ENCODE results near the gene EFHD2. TPM values are rescaled to one million over a fixed set of nuclear protein-coding genes. Genes with fewer than 3 reads are reported as not detected.

EFHD2 gene
- total RNA-seq, 2 donors from 2014 or later = 44.6 to 90.4 TPM

DNA sequence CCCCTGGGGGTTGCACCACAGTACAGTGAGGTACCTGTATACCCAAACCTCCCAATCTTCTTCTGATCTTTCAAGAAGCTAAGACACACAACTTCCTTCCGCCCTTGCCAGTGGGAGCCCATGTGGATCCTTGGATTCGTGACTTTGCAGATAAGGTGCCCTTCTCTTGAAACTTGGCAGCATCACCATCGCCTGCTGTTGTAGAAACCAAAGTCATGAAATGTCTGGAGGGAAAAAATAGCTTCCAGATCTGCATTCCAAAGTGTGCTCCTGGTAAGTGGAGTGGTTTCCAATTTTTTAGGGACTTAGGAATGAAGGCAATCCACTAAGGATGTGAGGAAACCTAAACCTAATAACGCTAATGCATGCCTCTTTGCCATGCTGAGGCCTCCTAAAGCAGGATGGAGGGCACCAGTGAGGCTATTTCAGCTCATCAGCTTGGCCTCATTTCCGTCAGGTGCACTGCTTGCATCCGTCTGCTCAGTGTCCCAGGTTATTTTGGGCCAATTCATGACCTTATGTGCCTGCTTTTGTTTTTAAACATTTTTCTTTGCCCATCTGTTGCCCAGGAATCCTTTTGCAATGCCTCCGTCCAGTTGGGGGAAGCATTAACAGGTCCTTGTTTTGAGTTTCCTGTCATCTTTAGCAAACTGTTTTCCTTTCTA is 8.2 kb upstream of the EFHD2 start:
- no peak overlapping the region for H3K27ac Mint-ChIP-seq
- no peaks in the 10 kb centered on the region for H3K4me1 Mint-ChIP-seq
- ATAC-seq (replicated peaks) = no peak
- H3K9me3 Mint-ChIP-seq = no peaks in the 10 kb centered on the region
- no peak overlapping the region for H3K4me3 Mint-ChIP-seq
- H3K36me3 Mint-ChIP-seq (ENCODE audit: low read depth) = no peaks in the 10 kb centered on the region
- no peaks in the 10 kb centered on the region for H3K27me3 Mint-ChIP-seq

DNA sequence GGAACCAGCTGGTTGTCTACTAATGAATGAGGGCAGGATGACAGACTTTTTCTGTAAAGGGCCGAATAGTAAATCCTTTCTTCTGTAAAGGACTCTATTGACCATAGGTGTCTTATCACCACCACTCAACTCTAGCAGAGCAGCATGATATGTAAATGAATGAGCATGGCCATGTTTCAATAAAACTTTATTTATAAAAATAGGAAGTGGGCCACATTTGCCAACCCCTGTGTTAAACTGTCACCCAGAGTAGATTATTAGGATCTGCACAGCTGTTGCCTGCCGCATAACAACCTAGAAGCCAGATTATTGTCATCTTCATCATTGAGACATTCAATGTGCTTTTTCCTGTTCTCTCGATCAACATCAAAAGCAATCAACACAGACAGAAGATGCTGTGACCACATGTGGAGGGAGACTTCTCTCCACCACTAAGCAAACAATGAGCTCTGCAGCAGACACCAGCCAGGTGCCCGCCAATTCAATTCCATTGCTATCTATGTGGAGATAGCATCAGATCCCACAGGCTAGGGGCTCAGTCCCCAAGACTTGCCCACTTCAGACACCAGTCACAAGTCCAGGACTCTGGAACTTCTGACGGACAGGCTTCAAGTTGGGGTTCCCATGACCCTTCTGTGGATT is 6.8 kb upstream of the EFHD2 start:
- no peak overlapping the region for H3K4me3 Mint-ChIP-seq
- no peaks in the 10 kb centered on the region for H3K27me3 Mint-ChIP-seq
- ATAC-seq (replicated peaks) = no peak
- no peaks in the 10 kb centered on the region for H3K36me3 Mint-ChIP-seq (ENCODE audit: low read depth)
- no peaks in the 10 kb centered on the region for H3K4me1 Mint-ChIP-seq
- no peak overlapping the region for H3K27ac Mint-ChIP-seq
- H3K9me3 Mint-ChIP-seq = no peaks in the 10 kb centered on the region

DNA sequence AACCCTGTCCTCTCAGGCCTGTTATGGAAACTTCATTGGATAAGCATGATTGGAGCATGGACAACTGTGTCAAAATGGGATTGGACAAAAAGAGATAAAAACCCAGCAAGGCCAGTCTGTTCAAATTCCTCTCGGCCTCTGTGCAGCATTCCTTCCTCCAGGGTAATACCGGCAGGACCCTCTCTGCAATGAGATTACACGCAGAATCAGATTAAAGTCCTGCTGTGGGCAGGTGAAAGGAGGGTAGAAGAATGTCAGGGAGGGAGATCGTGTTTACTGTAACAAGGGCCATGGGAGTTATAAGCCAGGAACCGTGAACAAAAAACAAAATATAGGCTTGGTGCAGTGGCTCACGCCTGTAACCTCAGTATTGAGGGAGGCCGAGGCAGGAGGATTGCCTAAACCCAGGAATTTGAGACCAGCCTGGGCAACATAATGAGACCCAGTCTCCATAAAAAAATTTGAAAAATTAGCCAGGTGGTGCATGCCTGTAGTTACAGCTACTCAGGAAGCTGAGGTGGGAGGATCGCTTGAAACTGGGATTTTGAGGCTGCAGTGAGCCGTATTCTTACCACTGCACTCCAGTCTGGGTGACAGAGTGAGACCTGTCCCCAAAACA is 5.6 kb upstream of the EFHD2 start:
- Mint-ChIP-seq H3K4me3 (no peak overlapping the region), H3K36me3 (ENCODE audit: low read depth) (no peaks in the 10 kb centered on the region), H3K4me1 (no peaks in the 10 kb centered on the region), H3K27me3 (no peaks in the 10 kb centered on the region), H3K9me3 (no peaks in the 10 kb centered on the region), H3K27ac (no peak overlapping the region)
- ATAC-seq (replicated peaks) = no peak

DNA sequence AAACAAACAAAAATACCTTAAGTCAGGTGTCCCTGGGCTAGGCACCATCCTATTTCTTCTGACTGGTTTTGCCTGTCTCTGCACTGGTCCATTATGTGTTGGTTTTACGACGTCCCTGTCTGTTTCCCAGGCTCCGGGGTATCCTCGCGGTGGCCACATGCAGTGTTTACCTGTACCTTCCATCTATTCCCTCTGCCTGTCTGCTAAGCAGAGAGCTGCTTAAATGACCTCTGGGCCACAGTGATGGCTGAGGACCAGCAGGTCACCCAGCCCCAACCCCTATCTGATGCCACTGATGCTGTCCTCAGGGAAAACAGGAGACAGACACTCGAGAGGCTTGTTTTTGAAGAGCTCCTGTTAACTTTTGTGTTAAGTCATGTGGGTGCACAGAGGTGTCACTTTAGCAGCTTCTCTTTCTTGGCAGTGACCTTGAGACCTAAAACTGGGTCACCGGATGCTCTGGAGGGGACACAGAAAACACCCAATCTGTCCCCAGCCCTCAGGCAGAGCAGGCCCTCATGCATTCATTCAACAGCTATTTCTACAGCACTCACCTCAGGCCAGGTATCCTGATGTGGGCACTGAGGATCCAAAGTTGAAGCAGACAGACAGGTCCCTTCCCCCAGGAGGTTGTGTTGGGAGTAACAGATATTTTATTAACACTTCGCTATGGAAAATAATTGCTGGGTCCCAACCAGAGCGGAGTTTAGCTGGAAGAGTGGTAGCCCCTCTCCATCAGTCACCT is 4.4 kb upstream of the EFHD2 start:
- Mint-ChIP-seq H3K27ac (no peak overlapping the region), H3K9me3 (no peaks in the 10 kb centered on the region), H3K36me3 (ENCODE audit: low read depth) (no peaks in the 10 kb centered on the region), H3K27me3 (no peaks in the 10 kb centered on the region), H3K4me3 (no peak overlapping the region), H3K4me1 (no peaks in the 10 kb centered on the region)
- ATAC-seq (replicated peaks) = no peak

DNA sequence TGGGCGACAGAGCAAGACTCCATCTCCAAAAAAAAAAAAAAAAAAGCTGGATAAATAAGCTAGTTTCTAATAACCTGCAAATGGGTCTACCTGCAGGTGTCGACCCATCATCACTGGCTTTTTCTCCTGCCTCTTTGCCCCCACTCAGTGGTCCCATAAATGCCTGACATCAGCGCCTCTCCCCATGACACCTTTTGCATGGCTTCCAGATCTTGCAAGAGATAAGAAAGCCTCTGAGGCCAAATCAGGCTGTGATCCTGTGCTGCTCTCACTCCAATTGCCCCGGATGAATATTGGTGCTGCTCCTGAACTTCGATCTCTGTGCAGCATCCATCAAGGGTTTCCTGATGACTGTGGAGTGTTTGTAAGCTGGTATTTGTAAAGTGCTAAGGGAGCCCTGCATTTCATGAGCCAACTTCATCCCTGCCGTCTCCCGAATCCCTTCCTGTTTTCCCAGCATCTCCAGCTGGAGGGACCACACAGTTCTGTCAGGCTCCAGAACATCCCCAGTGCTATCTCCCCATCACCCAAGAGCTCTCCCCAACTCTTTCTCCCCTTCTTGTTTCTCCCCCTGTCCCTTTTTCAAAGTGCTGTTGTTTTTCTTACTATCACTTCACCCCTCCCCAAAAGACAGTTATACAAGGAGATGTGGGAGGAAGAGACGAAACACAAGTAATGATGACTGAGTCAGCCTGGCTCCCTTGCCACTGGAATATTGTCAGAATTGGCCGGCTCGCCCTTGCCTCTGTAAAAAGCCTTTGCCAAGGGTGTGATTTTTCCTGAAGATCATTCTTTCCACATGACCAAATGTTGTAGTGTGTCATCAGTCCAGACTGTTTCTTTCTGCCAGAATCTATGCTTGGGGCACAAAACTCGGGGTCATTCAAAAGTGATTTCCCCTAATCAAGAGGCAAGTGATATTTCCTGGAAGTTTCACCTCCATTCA is 2.8 kb upstream of the EFHD2 start:
- H3K9me3 Mint-ChIP-seq = no peaks in the 10 kb centered on the region

DNA sequence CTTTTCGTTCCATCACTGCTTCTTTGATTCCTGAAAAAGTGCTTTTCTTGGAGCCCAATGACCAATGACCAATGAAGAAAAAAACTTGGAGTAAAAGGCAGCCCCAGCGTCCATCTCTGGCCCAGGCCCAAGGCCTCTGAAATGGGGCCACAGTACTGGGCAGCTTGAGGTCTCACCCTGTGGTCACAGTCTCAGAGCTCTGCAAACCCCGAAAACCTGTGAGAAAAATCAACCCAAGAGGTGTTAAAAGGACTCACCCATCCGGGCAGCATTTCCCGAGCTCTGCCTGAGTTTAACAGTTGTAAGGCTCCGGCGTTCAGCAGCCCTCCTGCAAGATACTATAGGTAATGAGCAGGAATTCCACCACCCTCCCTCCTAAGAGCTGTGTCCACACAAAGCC is 2.1 kb upstream of the EFHD2 start:
- no peaks in the 10 kb centered on the region for H3K9me3 Mint-ChIP-seq
- H3K27me3 Mint-ChIP-seq = no peaks in the 10 kb centered on the region
- no peak for ATAC-seq (replicated peaks)
- peaks cover 13% of the 10 kb centered on the region for H3K4me1 Mint-ChIP-seq
- peaks cover 17% of the 10 kb centered on the region for H3K36me3 Mint-ChIP-seq (ENCODE audit: low read depth)
- H3K27ac Mint-ChIP-seq = no peak overlapping the region
- H3K4me3 Mint-ChIP-seq = no peak overlapping the region

More for the DNA sequence above, 2.8 kb upstream of the EFHD2 start:
- Mint-ChIP-seq H3K4me1 (peaks cover 6% of the 10 kb centered on the region), H3K36me3 (ENCODE audit: low read depth) (peaks cover 10% of the 10 kb centered on the region), H3K27ac (no peak overlapping the region), H3K27me3 (no peaks in the 10 kb centered on the region), H3K4me3 (no peak overlapping the region)
- no peak for ATAC-seq (replicated peaks)

DNA sequence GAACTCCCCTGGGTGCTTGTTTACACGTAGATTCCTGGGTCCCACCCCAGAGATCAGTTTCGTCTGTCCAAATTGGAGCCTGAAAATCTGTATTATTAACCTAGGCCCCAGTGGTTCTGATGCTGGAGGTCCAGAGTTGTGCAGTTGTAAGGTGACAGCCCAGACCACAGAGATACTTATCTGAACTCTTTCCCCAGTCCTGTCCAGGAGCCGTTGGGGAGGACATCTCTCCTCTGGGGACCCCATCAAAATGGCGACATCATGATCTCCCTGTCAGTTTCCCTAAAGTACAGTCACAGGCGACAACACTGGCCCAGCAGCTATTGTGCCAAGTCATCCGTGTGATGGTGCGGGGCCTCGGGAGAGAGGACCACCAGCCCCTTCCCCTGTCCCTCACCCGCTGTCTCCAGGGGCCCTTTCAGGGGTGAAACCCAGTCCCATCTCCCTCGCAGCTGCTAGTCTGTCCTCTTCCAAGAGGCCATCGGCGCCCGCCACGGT is 749 bp upstream of the EFHD2 start:
- H3K9me3 Mint-ChIP-seq = no peaks in the 10 kb centered on the region
- no peak for ATAC-seq (replicated peaks)
- H3K4me1 Mint-ChIP-seq = peaks cover 15% of the 10 kb centered on the region
- peak overlapping the region; percentile 73 for H3K27ac Mint-ChIP-seq
- peaks cover 17% of the 10 kb centered on the region for H3K36me3 Mint-ChIP-seq (ENCODE audit: low read depth)
- peak overlapping the region; percentile 95 for H3K4me3 Mint-ChIP-seq
- H3K27me3 Mint-ChIP-seq = no peaks in the 10 kb centered on the region

DNA sequence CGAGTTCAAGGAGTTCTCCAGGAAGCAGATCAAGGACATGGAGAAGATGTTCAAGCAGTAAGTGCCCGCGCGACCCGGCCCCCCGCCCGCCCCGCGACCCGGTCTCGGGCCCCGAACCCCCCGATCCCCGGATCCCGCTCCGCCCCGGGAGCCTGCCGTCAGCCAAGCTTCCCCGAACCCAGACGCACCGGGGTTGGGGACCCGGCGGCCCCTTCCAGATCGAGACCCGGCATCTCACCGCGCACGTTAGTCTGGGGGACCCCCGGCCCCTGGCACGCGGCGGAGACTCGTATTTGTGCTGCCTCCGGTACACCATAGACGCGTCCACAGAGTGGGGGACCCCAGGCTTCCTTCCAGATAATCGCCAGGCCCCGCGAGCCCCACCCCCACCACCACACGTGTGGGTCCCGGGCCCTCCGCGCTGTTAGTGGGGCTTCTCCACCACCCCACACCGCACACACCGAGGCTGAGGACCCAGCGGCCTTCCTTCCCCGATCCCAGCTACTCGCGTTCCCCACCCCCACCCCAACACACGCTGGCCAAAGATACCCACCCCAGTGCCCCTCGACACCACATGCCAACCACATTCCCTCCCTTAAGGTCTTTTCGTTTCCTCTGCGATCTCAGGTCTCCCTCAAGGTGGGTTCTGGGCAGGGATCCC is 665 bp downstream of the EFHD2 start:
- peaks cover 19% of the 10 kb centered on the region for H3K4me1 Mint-ChIP-seq
- peak overlapping the region; percentile 95 for H3K4me3 Mint-ChIP-seq
- peaks cover 29% of the 10 kb centered on the region for H3K36me3 Mint-ChIP-seq (ENCODE audit: low read depth)
- H3K9me3 Mint-ChIP-seq = no peaks in the 10 kb centered on the region
- H3K27me3 Mint-ChIP-seq = no peaks in the 10 kb centered on the region
- no peak for ATAC-seq (replicated peaks)
- H3K27ac Mint-ChIP-seq = peak overlapping the region; percentile 89

DNA sequence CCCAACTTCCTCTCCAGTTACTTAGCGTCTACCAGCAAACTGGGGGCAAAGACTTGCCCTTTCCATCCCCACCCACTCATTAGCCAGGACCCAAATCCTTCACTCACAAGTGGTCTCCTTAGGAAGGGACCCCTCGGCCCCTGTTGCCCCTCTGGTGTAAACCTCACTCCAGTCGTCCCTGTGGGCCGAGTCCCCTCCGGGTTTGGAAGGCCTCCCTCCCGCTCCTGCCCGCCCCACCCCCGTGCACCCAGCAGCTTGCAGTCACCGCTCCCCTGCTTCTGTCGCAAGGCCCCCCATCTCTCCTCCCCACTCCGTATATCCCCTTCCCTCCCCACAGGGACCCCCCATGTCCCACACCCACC is 1.2 kb downstream of the EFHD2 start:
- Mint-ChIP-seq H3K4me3 (peak overlapping the region; percentile 95), H3K4me1 (peaks cover 23% of the 10 kb centered on the region)
- no peak for ATAC-seq (replicated peaks)

DNA sequence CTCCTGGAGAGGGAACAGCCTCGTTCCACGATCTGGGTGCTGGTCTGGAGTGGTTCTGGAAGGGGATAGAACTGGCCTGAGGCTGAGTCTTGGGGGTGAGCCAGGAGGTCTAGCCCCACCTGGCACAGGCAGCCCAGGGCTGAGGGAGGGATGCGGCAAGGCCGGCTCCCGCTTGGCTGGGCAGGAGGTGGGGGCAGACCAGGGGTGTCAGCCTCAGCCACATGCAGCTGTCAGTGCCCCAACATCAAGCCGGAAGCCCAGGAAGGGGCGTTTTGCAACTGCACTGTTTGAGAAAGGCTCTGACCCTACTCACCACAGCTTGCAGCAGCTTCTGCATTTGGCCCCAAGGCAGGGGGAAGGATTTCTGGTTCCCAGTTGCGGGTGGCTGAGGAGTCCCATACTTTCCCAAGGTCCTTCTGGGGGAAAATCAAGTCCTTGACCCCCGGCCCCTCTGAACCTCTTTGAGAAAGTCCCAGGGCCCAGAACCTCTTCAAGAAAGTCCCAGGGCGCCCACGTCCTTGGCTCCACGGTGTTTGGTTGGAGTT is 2.0 kb downstream of the EFHD2 start:
- no peaks in the 10 kb centered on the region for H3K27me3 Mint-ChIP-seq
- peak overlapping the region; percentile 89 for H3K27ac Mint-ChIP-seq
- no peaks in the 10 kb centered on the region for H3K9me3 Mint-ChIP-seq
- H3K36me3 Mint-ChIP-seq (ENCODE audit: low read depth) = peaks cover 38% of the 10 kb centered on the region
- peaks cover 31% of the 10 kb centered on the region for H3K4me1 Mint-ChIP-seq
- peak overlapping the region; percentile 95 for H3K4me3 Mint-ChIP-seq
- peak; percentile 45 for ATAC-seq (replicated peaks)

More for the DNA sequence above, 1.2 kb downstream of the EFHD2 start:
- Mint-ChIP-seq H3K27me3 (no peaks in the 10 kb centered on the region), H3K27ac (peak overlapping the region; percentile 89), H3K36me3 (ENCODE audit: low read depth) (peaks cover 33% of the 10 kb centered on the region), H3K9me3 (no peaks in the 10 kb centered on the region)

DNA sequence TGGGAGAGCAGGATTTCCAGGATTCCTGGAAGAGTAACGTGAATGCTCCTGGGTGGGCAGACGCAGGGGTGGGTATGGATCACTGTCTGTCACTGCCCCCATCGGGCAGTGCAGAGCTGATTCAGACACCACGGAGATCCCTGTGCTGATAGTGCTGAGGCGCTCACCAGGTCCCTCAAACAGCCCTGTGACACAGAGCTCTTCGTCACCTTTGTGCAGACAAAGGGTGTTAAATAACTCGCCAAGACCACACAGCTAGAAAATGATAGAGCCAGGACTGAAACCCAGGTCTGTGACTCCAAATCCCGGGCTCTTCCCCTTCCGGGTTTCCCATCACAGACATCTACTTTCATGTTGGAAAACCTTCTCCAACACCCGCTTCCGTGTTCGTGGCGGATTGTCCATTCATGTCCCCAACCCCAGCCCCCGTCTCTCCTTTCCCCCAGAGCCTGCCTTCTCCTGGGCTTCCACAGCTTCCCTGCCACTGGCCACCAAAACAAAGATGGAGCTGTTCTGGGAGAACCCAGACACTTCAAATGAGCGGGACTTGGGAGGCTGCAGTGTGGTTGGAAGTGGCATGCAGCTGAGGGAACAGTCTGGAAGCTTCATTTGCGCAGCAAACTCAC is 2.6 kb downstream of the EFHD2 start:
- Mint-ChIP-seq H3K4me3 (peak overlapping the region; percentile 95), H3K27ac (peak overlapping the region; percentile 89), H3K4me1 (peaks cover 36% of the 10 kb centered on the region), H3K36me3 (ENCODE audit: low read depth) (peaks cover 39% of the 10 kb centered on the region), H3K9me3 (no peaks in the 10 kb centered on the region), H3K27me3 (no peaks in the 10 kb centered on the region)
- peak; percentile 79 for ATAC-seq (replicated peaks)

DNA sequence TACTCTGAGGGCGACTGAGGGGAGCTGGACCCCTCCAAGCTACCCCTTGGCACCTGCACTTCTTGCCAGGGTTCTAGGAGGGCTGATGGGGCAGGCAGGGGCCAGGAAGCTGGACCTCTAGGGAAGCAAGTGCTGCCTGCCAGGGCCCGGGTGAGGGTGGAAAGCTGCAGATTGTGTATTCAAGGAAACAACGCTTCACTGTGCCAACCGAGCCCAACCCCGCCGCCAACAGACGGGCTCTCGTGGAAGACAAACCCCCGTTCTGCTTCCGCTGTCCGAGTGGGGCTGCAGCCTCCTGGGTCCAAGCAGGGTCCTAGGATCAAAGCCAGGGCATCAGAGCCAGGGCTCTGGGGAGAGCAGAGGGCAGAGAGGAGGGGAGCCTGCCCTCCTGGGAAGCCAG is 3.2 kb downstream of the EFHD2 start:
- ATAC-seq (replicated peaks) = no peak
- Mint-ChIP-seq H3K4me3 (peak overlapping the region; percentile 95), H3K27ac (peak overlapping the region; percentile 89), H3K9me3 (no peaks in the 10 kb centered on the region), H3K36me3 (ENCODE audit: low read depth) (peaks cover 39% of the 10 kb centered on the region), H3K27me3 (no peaks in the 10 kb centered on the region), H3K4me1 (peaks cover 41% of the 10 kb centered on the region)

All from activated T-helper 17 cell treated with anti-CD3 and anti-CD28 coated beads, Interleukin-2, amount 50 U/mL, for 72 hours (primary cell).